ENCODE results near the gene MN1.

MN1 gene

GRCh38 chr22:27839057-27839660, 37.6 kb upstream of the MN1 start:
- no peak overlapping the region for H3K4me3 ChIP-seq (replicated peaks; ENCODE audit: low read depth, low read length)
- no peak for DNase-seq (ENCODE audit: low read depth)
- TF ChIP-seq CTCF (IDR thresholded peaks at IDR 0.05; ENCODE audit: low read length, missing control alignments): no peak

GRCh38 chr22:27836181-27836580, 34.6 kb upstream of the MN1 start:
- H3K4me3 ChIP-seq (replicated peaks; ENCODE audit: low read depth, low read length): no peak overlapping the region
- TF ChIP-seq CTCF (IDR thresholded peaks at IDR 0.05; ENCODE audit: low read length, missing control alignments): no peak
- no peak for DNase-seq (ENCODE audit: low read depth)

- DNase-seq (ENCODE audit: low read depth): no peak
Measured at GRCh38 chr22:27835446-27835845, 33.9 kb upstream of the MN1 start.

GRCh38 chr22:27834364-27835185, 33.0 kb upstream of the MN1 start:
- no peak for TF ChIP-seq CTCF (IDR thresholded peaks at IDR 0.05; ENCODE audit: low read length, missing control alignments)
- no peak overlapping the region for H3K4me3 ChIP-seq (replicated peaks; ENCODE audit: low read depth, low read length)
- no peak for DNase-seq (ENCODE audit: low read depth)

More at GRCh38 chr22:27835446-27835845, 33.9 kb upstream of the MN1 start:
- TF ChIP-seq CTCF (IDR thresholded peaks at IDR 0.05; ENCODE audit: low read length, missing control alignments): no peak
- no peak overlapping the region for H3K4me3 ChIP-seq (replicated peaks; ENCODE audit: low read depth, low read length)

- no peak for TF ChIP-seq CTCF (IDR thresholded peaks at IDR 0.05; ENCODE audit: low read length, missing control alignments)
- no peak overlapping the region for H3K4me3 ChIP-seq (replicated peaks; ENCODE audit: low read depth, low read length)
- DNase-seq (ENCODE audit: low read depth): no peak
Measured at GRCh38 chr22:27833803-27834202, 32.2 kb upstream of the MN1 start.

GRCh38 chr22:27832606-27833005, 31.1 kb upstream of the MN1 start:
- DNase-seq (ENCODE audit: low read depth): no peak
- H3K4me3 ChIP-seq (replicated peaks; ENCODE audit: low read depth, low read length): no peak overlapping the region
- TF ChIP-seq CTCF (IDR thresholded peaks at IDR 0.05; ENCODE audit: low read length, missing control alignments): no peak

Measured in fibroblast of pulmonary artery (primary cell).